ENCODE measurements around the gene PTPA. TPM values are rescaled to one million over a fixed set of nuclear protein-coding genes. Genes with fewer than 3 reads are reported as not detected.

Gene PTPA
- total RNA-seq, 3 donors from 2014 or later = 34.2 to 83.4 (median 71.1) TPM

GRCh38 chr9:129072171-129072570 is 39.0 kb upstream of the PTPA start:
- no peak overlapping the region for H3K4me3 ChIP-seq
- no peak for DNase-seq (ENCODE audit: low spot score in 2 of 2)
- intact Hi-C loops (cut with DNase I; ENCODE audit: low total_unique reads) = loop anchor here (5.0 kb wide), 1 partner anchor 1995 kb away; no protein-coding TSS in a partner anchor
- TF ChIP-seq POLR2AphosphoS5 (IDR thresholded peaks at IDR 0.05) (no peak), CTCF (IDR thresholded peaks at IDR 0.05) (no peak), POLR2A (IDR thresholded peaks at IDR 0.05) (no peak)
- peaks cover 7% of the 10 kb centered on the region for H3K36me3 ChIP-seq
- H3K27me3 ChIP-seq = no peaks in the 10 kb centered on the region
- no peak overlapping the region for H3K27ac ChIP-seq
- no peaks in the 10 kb centered on the region for H3K9me3 ChIP-seq
- H3K4me1 ChIP-seq = no peaks in the 10 kb centered on the region

GRCh38 chr9:129073404-129073803 is 37.8 kb upstream of the PTPA start:
- Histone ChIP-seq H3K4me1 (no peaks in the 10 kb centered on the region), H3K9me3 (no peaks in the 10 kb centered on the region), H3K27me3 (no peaks in the 10 kb centered on the region), H3K36me3 (no peaks in the 10 kb centered on the region), H3K27ac (no peak overlapping the region), H3K4me3 (no peak overlapping the region)
- no peak for DNase-seq (ENCODE audit: low spot score in 2 of 2)
- TF ChIP-seq POLR2AphosphoS5 (IDR thresholded peaks at IDR 0.05) = no peak
- intact Hi-C loops (cut with DNase I; ENCODE audit: low total_unique reads) = loop anchor here (5.0 kb wide), 1 partner anchor 1994 kb away; no protein-coding TSS in a partner anchor

- no peaks in the 10 kb centered on the region for H3K36me3 ChIP-seq
- H3K27ac ChIP-seq = no peak overlapping the region
- no peak overlapping the region for H3K4me3 ChIP-seq
- no peaks in the 10 kb centered on the region for H3K4me1 ChIP-seq
- H3K27me3 ChIP-seq = no peaks in the 10 kb centered on the region
- no peaks in the 10 kb centered on the region for H3K9me3 ChIP-seq
- intact Hi-C loops (cut with DNase I; ENCODE audit: low total_unique reads) = loop anchor here (5.0 kb wide), 1 partner anchor 1993 kb away; no protein-coding TSS in a partner anchor
- no peak for DNase-seq (ENCODE audit: low spot score in 2 of 2)
- TF ChIP-seq POLR2A (IDR thresholded peaks at IDR 0.05) (no peak), POLR2AphosphoS5 (IDR thresholded peaks at IDR 0.05) (no peak), CTCF (IDR thresholded peaks at IDR 0.05) (no peak)
Observed at GRCh38 chr9:129074106-129074505, 37.1 kb upstream of the PTPA start.

GRCh38 chr9:129075996-129076639 is 35.1 kb upstream of the PTPA start:
- TF ChIP-seq POLR2AphosphoS5 (IDR thresholded peaks at IDR 0.05) (no peak), POLR2A (IDR thresholded peaks at IDR 0.05) (no peak), CTCF (IDR thresholded peaks at IDR 0.05) (no peak)
- intact Hi-C loops (cut with DNase I; ENCODE audit: low total_unique reads) = no loop called here
- Histone ChIP-seq H3K4me3 (no peak overlapping the region), H3K36me3 (no peaks in the 10 kb centered on the region), H3K27ac (no peak overlapping the region), H3K27me3 (no peaks in the 10 kb centered on the region), H3K4me1 (no peaks in the 10 kb centered on the region), H3K9me3 (no peaks in the 10 kb centered on the region)
- DNase-seq (ENCODE audit: low spot score in 2 of 2) = no peak

GRCh38 chr9:129076640-129077037 is 34.6 kb upstream of the PTPA start:
- Histone ChIP-seq H3K36me3 (no peaks in the 10 kb centered on the region), H3K27ac (no peak overlapping the region), H3K9me3 (no peaks in the 10 kb centered on the region), H3K4me3 (no peak overlapping the region), H3K27me3 (no peaks in the 10 kb centered on the region), H3K4me1 (peaks cover 0 to 3% of the 10 kb centered on the region in 2 donors)
- TF ChIP-seq POLR2A (IDR thresholded peaks at IDR 0.05) = no peak
- no peak for TF ChIP-seq CTCF (IDR thresholded peaks at IDR 0.05)
- no peak for TF ChIP-seq POLR2AphosphoS5 (IDR thresholded peaks at IDR 0.05)
- intact Hi-C loops (cut with DNase I; ENCODE audit: low total_unique reads) = no loop called here
- DNase-seq (ENCODE audit: low spot score in 2 of 2) = no peak

Data from breast epithelium (tissue), 4 donors.